GM23248 (cell line): ENCODE results near the gene FRYL.

Experiments
- EZH2 ChIP-seq: fragments of 200-600 bp; sonication (generic); IDR thresholded peaks from 2 replicates; pipeline ENCODE4 v1.6.1; 2018; ENCODE audit warnings: antibody characterized with exemption, mild to moderate bottlenecking; ENCODE audit not compliant: insufficient read depth, poor library complexity, severe bottlenecking
- EZH2phosphoT487 ChIP-seq: fragments of 200-600 bp; sonication (generic); IDR thresholded peaks from 2 replicates; pipeline ENCODE4 v1.6.1; 2018; ENCODE audit warnings: antibody characterized with exemption, moderate library complexity, mild to moderate bottlenecking, low read depth; ENCODE audit not compliant: insufficient read depth

GRCh38 chr4:48467891-48468290, 312.2 kb downstream of the FRYL start:
- TF ChIP-seq EZH2phosphoT487 (no peak), EZH2 (no peak)
